Bronchial epithelial cell (primary cell): ENCODE results near the gene AFDN. TPM values are rescaled to one million over a fixed set of nuclear protein-coding genes. Genes with fewer than 3 reads are reported as not detected.

Experiments used
- DNase-seq: peaks from one replicate; pipeline ENCODE4 v3.0.0-alpha.2; 2010; ENCODE audit warnings: low read depth
- FAIRE-seq: peaks from 2 replicates; lab custom pipeline; 2011; peaks lifted over from hg19 to GRCh38; lab: Jason Lieb, UNC
- H3K27me3 ChIP-seq: 2 replicates; pipeline ENCODE4 v1.5.1; 2011; ENCODE audit warnings: low read length; ENCODE audit not compliant: control insufficient read depth, insufficient read depth
- H3K36me3 ChIP-seq: 2 replicates; pipeline ENCODE4 v1.5.1; 2011; ENCODE audit warnings: low read length; ENCODE audit not compliant: control insufficient read depth, insufficient read depth
- H3K4me3 ChIP-seq: 2 replicates; pipeline ENCODE4 v1.5.1; 2011; ENCODE audit warnings: mild to moderate bottlenecking, low read depth, low read length, control low read depth
- CTCF ChIP-seq: IDR thresholded peaks from 2 replicates; pipeline ENCODE4 v1.5.1; 2011; ENCODE audit warnings: mild to moderate bottlenecking, moderate library complexity, low read length, control low read depth, inconsistent platforms; ENCODE audit not compliant: insufficient read depth, severe bottlenecking
- total RNA-seq: library from RNA; depleted of rRNA; stranded (reverse); fragments of >200 nt; gene quantifications from 2 replicates; pipeline ENCODE4 v1.2.1, GENCODE V29; 2014

Gene AFDN
- total RNA-seq, 1 donor from 2014 or later, result 146 TPM

DNA sequence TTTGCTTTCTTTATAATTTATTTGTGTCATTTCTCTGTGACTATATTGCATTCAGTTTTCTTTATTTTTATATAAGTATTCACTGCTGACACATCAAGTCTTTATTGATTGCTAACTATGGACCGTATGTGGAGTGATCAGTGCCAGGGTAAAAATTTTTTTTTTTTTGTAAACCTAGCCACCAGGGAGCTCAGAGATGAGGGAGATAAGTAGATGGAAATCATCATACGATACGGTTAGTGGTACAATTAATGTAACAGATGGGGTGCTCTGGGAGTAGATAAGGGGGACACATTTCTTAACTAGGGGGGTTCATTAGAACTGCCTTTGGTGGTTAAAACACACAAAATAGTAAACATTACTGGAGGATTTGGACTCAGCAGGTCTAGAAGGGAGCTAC lies 68.3 kb downstream of the AFDN start:
- Histone ChIP-seq H3K36me3 (peaks cover 8% of the 10 kb centered on the region), H3K27me3 (no peaks in the 10 kb centered on the region), H3K4me3 (no peak overlapping the region)
- TF ChIP-seq CTCF, result no peak
- FAIRE-seq, result no peak
- DNase-seq, result no peak

GRCh38 chr6:167896648-167897047 lies 69.9 kb downstream of the AFDN start:
- Histone ChIP-seq H3K4me3 (no peak overlapping the region), H3K27me3 (no peaks in the 10 kb centered on the region), H3K36me3 (peaks cover 4% of the 10 kb centered on the region)
- FAIRE-seq (no peak), DNase-seq (no peak)
- no peak for TF ChIP-seq CTCF

- H3K36me3 ChIP-seq, result peaks cover 9% of the 10 kb centered on the region
- no peaks in the 10 kb centered on the region for H3K27me3 ChIP-seq
- H3K4me3 ChIP-seq, result no peak overlapping the region
- DNase-seq, result peak; percentile 48
- FAIRE-seq, result no peak
- peak; percentile 38 for TF ChIP-seq CTCF
Observed at GRCh38 chr6:167898673-167899311, 72.1 kb downstream of the AFDN start.

DNA sequence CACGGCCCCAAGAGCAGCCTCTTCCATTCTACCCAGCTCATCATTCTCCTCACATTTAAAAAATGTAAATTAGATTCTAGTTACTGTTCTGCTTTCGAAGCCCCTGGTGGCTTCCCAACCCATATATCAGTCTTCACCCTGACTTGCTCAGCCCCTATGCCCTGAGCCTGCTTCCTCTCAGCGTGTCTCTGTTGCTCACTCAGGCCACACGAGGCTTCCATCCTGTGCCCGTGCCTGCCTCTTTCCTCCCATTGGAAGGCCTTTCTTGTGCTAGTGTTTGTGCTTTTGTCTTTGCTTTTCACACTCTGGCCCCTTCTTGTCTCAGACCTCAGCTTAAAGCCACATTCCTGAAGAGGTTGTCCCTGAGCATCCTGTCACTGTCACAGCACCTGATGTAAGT lies 78.1 kb downstream of the AFDN start:
- Histone ChIP-seq H3K36me3 (peaks cover 9% of the 10 kb centered on the region), H3K4me3 (no peak overlapping the region), H3K27me3 (no peaks in the 10 kb centered on the region)
- FAIRE-seq (no peak), DNase-seq (no peak)
- no peak for TF ChIP-seq CTCF

GRCh38 chr6:167906899-167907298 lies 80.2 kb downstream of the AFDN start:
- no peak for TF ChIP-seq CTCF
- Histone ChIP-seq H3K36me3 (peaks cover 17% of the 10 kb centered on the region), H3K27me3 (no peaks in the 10 kb centered on the region), H3K4me3 (peak overlapping the region; percentile 17)
- peak; percentile 83 for FAIRE-seq
- peak; percentile 73 for DNase-seq
